H54 (cell line): ENCODE data around the gene DVL2.

Experiments used
- DNase-seq: peaks from one replicate; pipeline ENCODE4 v3.0.0; 2011; ENCODE audit warnings: low spot score, mixed read lengths; ENCODE audit not compliant: insufficient read length
- FAIRE-seq: peaks from 3 replicates; lab custom pipeline; 2011; peaks lifted over from hg19 to GRCh38; lab: Jason Lieb, UNC
- POLR2A ChIP-seq: IDR thresholded peaks from 2 replicates; pipeline ENCODE4 v1.6.1; 2011; ENCODE audit warnings: low read depth, mild to moderate bottlenecking, low read length

Gene DVL2

GRCh38 chr17:7214300-7215135 is 19.8 kb downstream of the DVL2 start:
- DNase-seq: peak; percentile 97
- TF ChIP-seq POLR2A: no peak
- peak; percentile 78 for FAIRE-seq

DNA sequence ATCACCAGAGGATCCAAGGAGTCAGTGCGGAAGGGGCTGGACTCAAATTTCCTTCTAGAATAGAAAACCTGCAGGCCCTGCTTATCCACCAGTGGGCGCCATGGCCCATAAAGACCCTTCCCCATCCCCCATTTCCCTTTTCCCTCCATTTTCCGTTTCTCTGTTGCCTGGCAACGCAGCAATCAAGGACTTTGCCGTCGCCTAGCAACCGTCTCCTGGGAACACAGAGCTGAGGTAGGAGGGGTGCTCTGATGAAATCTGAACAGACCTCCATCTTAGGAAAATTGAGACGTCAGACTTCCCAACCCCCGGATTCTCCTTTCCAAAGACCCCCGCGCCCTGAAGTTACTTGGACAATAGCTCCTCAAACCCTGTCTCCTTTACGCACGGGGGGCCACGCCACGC is 20.4 kb downstream of the DVL2 start:
- DNase-seq (no peak), FAIRE-seq (no peak)
- TF ChIP-seq POLR2A: no peak

GRCh38 chr17:7211491-7212273 is 22.6 kb downstream of the DVL2 start:
- FAIRE-seq (no peak), DNase-seq (no peak)
- TF ChIP-seq POLR2A: no peak

DNA sequence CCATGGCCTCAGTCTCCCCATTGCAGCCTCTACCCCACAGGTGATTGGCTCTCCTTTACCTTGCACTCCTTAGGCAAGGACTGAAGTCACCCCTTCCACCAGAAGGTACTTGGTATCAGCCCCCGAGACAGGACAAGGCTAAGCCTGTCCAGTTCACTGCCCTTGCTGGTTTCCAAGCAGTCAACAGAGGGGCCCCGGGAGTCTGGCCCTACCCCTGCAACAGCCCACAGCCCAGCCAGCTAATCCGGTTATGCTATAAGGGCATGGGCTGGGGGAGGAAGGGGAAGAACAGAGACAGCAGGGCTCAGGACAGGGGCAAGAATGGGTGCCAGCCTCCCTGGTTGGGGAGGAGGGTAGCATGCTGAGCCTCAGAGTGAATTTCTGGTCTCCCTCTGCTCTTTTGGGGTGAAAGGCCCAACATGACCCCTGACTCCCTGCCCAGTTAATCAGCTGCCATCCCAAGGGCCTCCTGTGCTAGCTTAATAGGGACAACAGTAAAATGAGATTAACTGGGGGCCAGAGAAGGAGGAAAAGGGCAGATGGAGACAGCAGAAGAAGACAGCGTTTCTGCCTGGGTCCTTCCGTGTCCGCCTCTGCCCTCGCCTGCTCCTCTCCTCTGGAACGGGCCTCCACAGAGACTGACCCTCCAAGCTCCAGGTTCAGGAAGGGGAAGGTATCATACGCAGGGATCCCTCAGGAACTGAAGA is 25.4 kb downstream of the DVL2 start:
- FAIRE-seq: no peak
- DNase-seq: no peak
- no peak for TF ChIP-seq POLR2A

- DNase-seq (no peak), FAIRE-seq (no peak)
- TF ChIP-seq POLR2A: no peak
Measured at GRCh38 chr17:7208027-7208571, 26.2 kb downstream of the DVL2 start.

- TF ChIP-seq POLR2A: no peak
Measured at GRCh38 chr17:7207120-7208001, 27.0 kb downstream of the DVL2 start.

DNA sequence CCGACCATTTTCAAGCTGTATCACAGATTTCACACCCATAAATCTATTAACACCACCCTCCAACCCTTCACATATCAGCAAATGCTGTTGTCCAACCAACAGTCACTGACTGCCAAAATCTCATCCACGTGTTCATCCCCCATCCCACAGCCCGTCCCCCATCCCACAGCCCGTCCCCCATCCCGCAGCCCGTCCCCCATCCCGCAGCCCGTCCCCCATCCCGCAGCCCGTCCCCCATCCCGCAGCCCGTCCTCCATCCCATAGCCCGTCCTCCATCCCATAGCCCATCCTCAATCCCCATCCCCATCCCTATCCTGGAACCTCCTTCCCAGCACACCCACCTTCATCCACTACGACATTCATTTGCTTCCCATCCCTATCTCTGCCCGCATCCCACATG is 28.8 kb downstream of the DVL2 start:
- FAIRE-seq (no peak), DNase-seq (no peak)
- no peak for TF ChIP-seq POLR2A

More at GRCh38 chr17:7207120-7208001, 27.0 kb downstream of the DVL2 start:
- no peak for FAIRE-seq
- no peak for DNase-seq

DNA sequence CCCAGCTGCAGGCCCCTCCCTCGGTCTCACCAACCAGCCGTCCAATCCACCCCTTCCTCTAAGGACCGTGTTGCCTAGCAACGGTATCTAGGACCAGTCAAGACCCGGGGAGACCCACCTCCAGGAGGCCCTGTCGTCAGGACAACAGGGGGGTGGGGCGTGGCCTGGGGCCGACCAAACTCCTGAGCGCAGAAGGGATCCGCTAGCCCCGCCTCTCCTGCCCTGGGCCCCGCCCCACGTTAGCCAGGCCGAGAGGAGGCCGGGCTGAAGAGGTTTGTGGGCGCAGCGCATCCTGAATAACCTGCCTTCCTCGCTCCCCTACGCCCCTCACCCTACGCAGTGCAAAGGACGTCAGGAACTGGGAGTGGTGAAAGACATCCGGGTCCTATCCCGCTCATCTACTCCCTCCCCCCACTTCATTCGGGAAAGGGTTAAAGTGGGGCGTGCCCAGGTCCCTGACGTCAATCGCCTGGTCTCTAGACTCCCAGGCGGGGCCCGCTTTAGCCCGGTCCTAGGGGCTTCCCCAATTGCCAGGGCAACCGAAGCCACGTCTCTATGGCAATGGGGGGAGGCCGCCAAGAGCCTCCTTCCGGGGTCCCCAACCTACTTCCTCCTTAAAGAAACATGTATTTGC is 29.4 kb downstream of the DVL2 start:
- FAIRE-seq (no peak), DNase-seq (no peak)
- no peak for TF ChIP-seq POLR2A

- DNase-seq (no peak), FAIRE-seq (no peak)
- no peak for TF ChIP-seq POLR2A
Measured at GRCh38 chr17:7204336-7204735, 30.0 kb downstream of the DVL2 start.

GRCh38 chr17:7203391-7203790 is 30.9 kb downstream of the DVL2 start:
- FAIRE-seq: no peak
- TF ChIP-seq POLR2A: no peak
- DNase-seq: no peak

DNA sequence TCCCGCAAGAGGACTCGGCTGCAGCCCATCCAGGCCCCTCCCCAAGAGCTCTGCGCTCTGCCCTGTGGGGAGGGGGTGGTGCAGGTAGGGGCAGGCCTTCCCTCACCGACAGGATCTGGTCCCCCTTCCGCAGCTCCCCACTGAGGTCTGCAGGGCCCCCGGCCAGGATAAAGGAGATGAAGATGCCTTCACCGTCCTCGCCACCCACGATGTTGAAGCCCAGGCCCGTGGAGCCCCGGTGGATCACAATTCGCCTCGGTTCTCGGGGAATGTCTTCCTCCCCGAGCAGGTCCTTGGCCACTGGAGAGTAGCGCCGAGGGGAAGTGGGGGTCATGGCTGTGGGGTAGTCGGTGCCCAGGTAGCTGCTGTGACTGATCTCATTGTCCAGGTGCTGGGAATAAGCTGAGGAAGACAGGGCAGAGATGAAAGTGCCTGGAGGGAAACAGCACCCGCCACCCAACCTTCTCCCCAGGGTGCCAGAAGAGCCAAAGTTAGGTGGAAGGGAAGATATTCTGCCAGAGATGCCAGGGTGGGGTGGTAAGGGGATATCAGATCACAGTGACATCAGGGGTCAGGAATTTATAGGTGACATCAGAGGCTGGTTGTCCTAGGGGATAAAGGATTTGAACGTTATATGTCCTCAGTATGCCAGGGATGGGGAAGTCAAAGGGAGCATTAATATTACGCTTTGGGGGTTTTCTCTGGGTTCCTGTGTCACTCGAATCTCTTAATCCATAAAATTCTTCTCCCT is 37.5 kb downstream of the DVL2 start:
- no peak for FAIRE-seq
- DNase-seq: no peak
- no peak for TF ChIP-seq POLR2A

GRCh38 chr17:7195971-7196370 is 38.3 kb downstream of the DVL2 start:
- no peak for FAIRE-seq
- DNase-seq: no peak
- no peak for TF ChIP-seq POLR2A
